ENCODE measurements around the gene LAMA2. TPM values are rescaled to one million over a fixed set of nuclear protein-coding genes. Genes with fewer than 3 reads are reported as not detected.

Gene LAMA2
- total RNA-seq, 1 donor: 40.2 TPM

DNA sequence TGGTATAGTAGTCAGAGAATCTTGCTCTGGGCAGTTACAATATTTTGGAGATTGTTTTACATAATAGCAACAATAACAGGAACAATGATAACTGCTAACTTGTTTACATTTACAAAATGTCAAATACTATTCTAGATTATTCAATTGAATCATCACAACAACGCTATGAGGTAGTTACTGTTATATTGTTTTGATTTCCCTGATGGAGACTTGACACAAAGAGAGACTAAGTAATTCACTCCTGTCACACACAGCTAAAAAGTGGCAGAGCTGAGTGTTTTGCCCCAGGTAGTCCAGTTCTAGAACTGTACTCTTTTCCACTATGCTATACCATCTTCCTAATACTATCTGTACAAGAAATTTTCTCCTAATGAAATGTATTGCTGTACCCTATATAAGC, 356.1 kb downstream of the LAMA2 start:
- H3K4me3 ChIP-seq (ENCODE audit: low read depth, low read length): no peak overlapping the region
- no peak for DNase-seq (ENCODE audit: low read depth)
- TF ChIP-seq, protein P1, sequence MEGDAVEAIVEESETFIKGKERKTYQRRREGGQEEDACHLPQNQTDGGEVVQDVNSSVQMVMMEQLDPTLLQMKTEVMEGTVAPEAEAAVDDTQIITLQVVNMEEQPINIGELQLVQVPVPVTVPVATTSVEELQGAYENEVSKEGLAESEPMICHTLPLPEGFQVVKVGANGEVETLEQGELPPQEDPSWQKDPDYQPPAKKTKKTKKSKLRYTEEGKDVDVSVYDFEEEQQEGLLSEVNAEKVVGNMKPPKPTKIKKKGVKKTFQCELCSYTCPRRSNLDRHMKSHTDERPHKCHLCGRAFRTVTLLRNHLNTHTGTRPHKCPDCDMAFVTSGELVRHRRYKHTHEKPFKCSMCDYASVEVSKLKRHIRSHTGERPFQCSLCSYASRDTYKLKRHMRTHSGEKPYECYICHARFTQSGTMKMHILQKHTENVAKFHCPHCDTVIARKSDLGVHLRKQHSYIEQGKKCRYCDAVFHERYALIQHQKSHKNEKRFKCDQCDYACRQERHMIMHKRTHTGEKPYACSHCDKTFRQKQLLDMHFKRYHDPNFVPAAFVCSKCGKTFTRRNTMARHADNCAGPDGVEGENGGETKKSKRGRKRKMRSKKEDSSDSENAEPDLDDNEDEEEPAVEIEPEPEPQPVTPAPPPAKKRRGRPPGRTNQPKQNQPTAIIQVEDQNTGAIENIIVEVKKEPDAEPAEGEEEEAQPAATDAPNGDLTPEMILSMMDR (IDR thresholded peaks at IDR 0.05; ENCODE audit: insufficient read depth, low read depth, low read length): no peak

- no peak overlapping the region for H3K4me3 ChIP-seq (ENCODE audit: low read depth, low read length)
- no peak for DNase-seq (ENCODE audit: low read depth)
- TF ChIP-seq, protein P1 (IDR thresholded peaks at IDR 0.05; ENCODE audit: insufficient read depth, low read depth, low read length): no peak
Measured at GRCh38 chr6:129239825-129240491, 357.0 kb downstream of the LAMA2 start.

GRCh38 chr6:129240492-129240853, 357.5 kb downstream of the LAMA2 start:
- no peak for DNase-seq (ENCODE audit: low read depth)
- TF ChIP-seq, protein P1 (IDR thresholded peaks at IDR 0.05; ENCODE audit: insufficient read depth, low read depth, low read length): no peak
- no peak overlapping the region for H3K4me3 ChIP-seq (ENCODE audit: low read depth, low read length)

- TF ChIP-seq, protein P1 (IDR thresholded peaks at IDR 0.05; ENCODE audit: insufficient read depth, low read depth, low read length): no peak
- H3K4me3 ChIP-seq (ENCODE audit: low read depth, low read length): no peak overlapping the region
- DNase-seq (ENCODE audit: low read depth): no peak
Measured at GRCh38 chr6:129242546-129242945, 359.6 kb downstream of the LAMA2 start.

- TF ChIP-seq, protein P1 (IDR thresholded peaks at IDR 0.05; ENCODE audit: insufficient read depth, low read depth, low read length): no peak
- no peak overlapping the region for H3K4me3 ChIP-seq (ENCODE audit: low read depth, low read length)
- no peak for DNase-seq (ENCODE audit: low read depth)
Measured at GRCh38 chr6:129243377-129243776, 360.4 kb downstream of the LAMA2 start.

DNA sequence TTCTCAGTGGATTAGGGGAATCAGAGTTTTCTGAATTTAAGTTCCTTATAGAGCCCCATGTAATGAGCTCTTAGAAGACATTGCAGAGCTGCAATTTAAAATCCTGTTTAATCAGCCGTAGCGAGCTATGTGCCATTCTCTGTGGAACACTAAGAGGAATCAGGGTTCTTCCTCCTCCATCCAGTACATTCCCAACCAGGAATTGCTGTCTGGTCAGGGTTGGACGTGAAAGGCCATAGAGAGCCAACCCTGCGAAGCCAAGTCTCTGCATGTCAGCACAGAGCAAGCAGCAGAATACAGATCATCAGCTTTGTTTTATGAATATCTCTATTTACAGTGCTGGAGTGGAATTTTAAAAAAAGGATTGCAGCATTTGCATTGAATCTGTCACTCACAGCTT, 366.0 kb downstream of the LAMA2 start:
- no peak for DNase-seq (ENCODE audit: low read depth)
- H3K4me3 ChIP-seq (ENCODE audit: low read depth, low read length): no peak overlapping the region
- TF ChIP-seq, protein P1 (IDR thresholded peaks at IDR 0.05; ENCODE audit: insufficient read depth, low read depth, low read length): no peak
